ENCODE measurements around the gene CYB5R2.

GRCh38 chr11:7666292-7666866 lies 6.9 kb downstream of the CYB5R2 start:
- TF ChIP-seq TAF1 (IDR thresholded peaks at IDR 0.05; ENCODE audit: borderline replicate concordance, insufficient read depth, low read length) (no peak), POLR2AphosphoS5 (IDR thresholded peaks at IDR 0.05; ENCODE audit: low read depth, low read length) (no peak), SIN3A (IDR thresholded peaks at IDR 0.05; ENCODE audit: borderline replicate concordance, insufficient read depth, low read length) (no peak)
